CD4-positive, alpha-beta T cell treated with Interleukin-15 for 4 hours (primary cell): Measurements from ENCODE around the gene ZNF566.
A peak's percentile ranks its signal among the peaks of the same experiment; 100 is the strongest.
"Not testable (repeated sequence)": the region's sequence is repeated elsewhere in the genome, so short reads cannot be mapped to it uniquely, and the experiment has no call there.

ENCODE experiments used
- DNase-seq: peaks from one replicate; pipeline ENCODE4 v3.0.0-alpha.2; 2020; ENCODE audit warnings: low spot score

Gene ZNF566

GRCh38 chr19:36489118-36489919, at the start of gene ZNF566:
TSS of gene ZNF566 (minus strand) at chr19:36489561. CDS start at chr19:36476557, 13,004 bp downstream.
- DNase-seq: peak; percentile 95

GRCh38 chr19:36528921-36529518, 39.7 kb upstream of the ZNF566 start:
- peak; percentile 2 for DNase-seq

GRCh38 chr19:36528194-36528920, 39.0 kb upstream of the ZNF566 start, which contains the start of gene ZNF260:
TSS of gene ZNF260 (minus strand) at chr19:36528271. CDS start at chr19:36515238, 13,033 bp downstream.
- DNase-seq: peak; percentile 94

GRCh38 chr19:36527873-36528193, 38.5 kb upstream of the ZNF566 start:
- DNase-seq: peak; percentile 1

- DNase-seq: no peak
These were observed 38.0 kb upstream of the ZNF566 start for GRCh38 chr19:36527341-36527740.

- DNase-seq: no peak
These were observed 37.2 kb upstream of the ZNF566 start for GRCh38 chr19:36526581-36526980.

- no peak for DNase-seq
These were observed 35.3 kb upstream of the ZNF566 start for GRCh38 chr19:36524617-36525016.

GRCh38 chr19:36514012-36514612, 24.8 kb upstream of the ZNF566 start:
- DNase-seq: no peak

- DNase-seq: no peak
These were observed 19.0 kb upstream of the ZNF566 start for GRCh38 chr19:36508325-36508724.

GRCh38 chr19:36501973-36502372, 12.6 kb upstream of the ZNF566 start:
- DNase-seq: no peak

GRCh38 chr19:36497001-36497400, 7.6 kb upstream of the ZNF566 start:
- no peak for DNase-seq

GRCh38 chr19:36492689-36493453, 3.5 kb upstream of the ZNF566 start:
- DNase-seq: peak; percentile 23

- DNase-seq: not testable (repeated sequence)
These were observed 1.5 kb upstream of the ZNF566 start for GRCh38 chr19:36490846-36491245.

GRCh38 chr19:36489920-36490415, 607 bp upstream of the ZNF566 start:
- peak; percentile 81 for DNase-seq

GRCh38 chr19:36488846-36489117, 579 bp downstream of the ZNF566 start:
- DNase-seq: peak; percentile 46

- no peak for DNase-seq
These were observed 1.1 kb downstream of the ZNF566 start for GRCh38 chr19:36488118-36488845.

- no peak for DNase-seq
These were observed 5.7 kb downstream of the ZNF566 start for GRCh38 chr19:36483653-36484052.

GRCh38 chr19:36482876-36483275, 6.5 kb downstream of the ZNF566 start:
- no peak for DNase-seq

GRCh38 chr19:36460046-36460445, 29.3 kb downstream of the ZNF566 start:
- DNase-seq: no peak

GRCh38 chr19:36456831-36457230, 32.5 kb downstream of the ZNF566 start:
- no peak for DNase-seq

- no peak for DNase-seq
These were observed 40.2 kb downstream of the ZNF566 start for GRCh38 chr19:36449059-36449670.
